Stomach (tissue), 9 donors: ENCODE results near the gene CLBA1. TPM values are rescaled to one million over a fixed set of nuclear protein-coding genes. Genes with fewer than 3 reads are reported as not detected.
"Not testable (repeated sequence)": the region's sequence is repeated elsewhere in the genome, so short reads cannot be mapped to it uniquely, and the experiment has no call there.

Experiments used
- DNase-seq, 2 donors: peaks; one replicate each; pipeline versions ENCODE4 v3.0.0 to v3.0.0-alpha.2; 2013 to 2019
- H3K27ac ChIP-seq, 5 donors: fragments of 200-600 bp in 4 of 5; sonication (generic) in 4 of 5; one replicate each; pipeline ENCODE4 v1.5.1; 2013 to 2019; ENCODE audit warnings: mild to moderate bottlenecking in 1 of 5, moderate library complexity in 1 of 5
- H3K27me3 ChIP-seq, 3 donors: fragments of 200-600 bp; sonication (generic); one replicate each; pipeline ENCODE4 v1.5.1; 2017 to 2019; ENCODE audit warnings: mixed run types in 1 of 3
- H3K36me3 ChIP-seq, 4 donors: fragments of 200-600 bp; sonication (generic); 1 replicate in 3 of 4; 2 replicates in 1 of 4; pipeline ENCODE4 v1.5.1; 2016 to 2019
- H3K4me1 ChIP-seq, 4 donors: fragments of 200-600 bp; sonication (generic); one replicate each; pipeline ENCODE4 v1.5.1; 2016 to 2019
- H3K4me3 ChIP-seq, 4 donors: fragments of 200-600 bp; sonication (generic) in 3 of 4; one replicate each; pipeline ENCODE4 v1.5.1; 2016 to 2019; ENCODE audit warnings: mild to moderate bottlenecking in 1 of 4
- H3K9me3 ChIP-seq, 4 donors: fragments of 200-600 bp; sonication (generic); one replicate each; pipeline ENCODE4 v1.5.1; 2016 to 2019
- CTCF ChIP-seq, 7 experiments: fragments of 450-650 bp in 4 of 7; fragments of 200-600 bp in 3 of 7; sonication (generic) in 3 of 7; IDR thresholded peaks; one replicate each; pipeline ENCODE4 v1.5.1; 2016 to 2019; ENCODE audit warnings: antibody characterized with exemption in 7 of 7, control low read depth in 2 of 7, mild to moderate bottlenecking in 1 of 7
- EP300 ChIP-seq: sonication (generic); formaldehyde crosslinking; IDR thresholded peaks from one replicate; pipeline ENCODE4 v1.6.1; 2017; ENCODE audit warnings: antibody characterized with exemption
- POLR2A ChIP-seq, 4 donors: fragments of 450-650 bp; IDR thresholded peaks; one replicate each; pipeline ENCODE4 v1.6.1; 2016; ENCODE audit warnings: antibody characterized with exemption in 4 of 4, control low read depth in 2 of 4, mild to moderate bottlenecking in 1 of 4, moderate library complexity in 1 of 4
- POLR2AphosphoS5 ChIP-seq, 3 donors: sonication (generic); formaldehyde crosslinking; IDR thresholded peaks; one replicate each; pipeline ENCODE4 v1.6.1; 2016; ENCODE audit warnings: antibody characterized with exemption in 3 of 3
- WGBS, 5 donors: extraction: QIAGEN DNeasy Blood & Tissue Kit in 3 of 5; methylation state at CpG; one replicate each; pipeline versions ENCODE4 v1.1.5 to v1.1.7; 2013 to 2018; 5-methylcytosine and 5-hydroxymethylcytosine counted together
- intact Hi-C: fragments of 100-400 bp; cut with DNase I; formaldehyde crosslinking; loops from one replicate; pipeline ENCODE4 v1.15.1; 2023; ENCODE audit warnings: low total_unique reads
- polyA plus RNA-seq, 3 donors: library from polyadenylated mRNA; stranded (reverse); fragments of 200-250 nt; gene quantifications; one replicate each; pipeline ENCODE4 v1.2.3, GENCODE V29; 2013
- total RNA-seq, 5 donors: library from RNA; depleted of rRNA; stranded (reverse); fragments of >200 nt; gene quantifications; one replicate each; pipeline versions ENCODE4 v1.1.0 to v1.2.3, GENCODE V29; 2014 to 2016
- donor health status: healthy with polysubstance abuse.
- donor health status: Bipolar disorder and iron deficiency.
- donor health status: healthy.

Gene CLBA1
- total and polyA plus RNA-seq, 8 donors = 3.5 to 13.9 (median 5.8) TPM; not detected in 1

GRCh38 chr14:104940526-104941150 is 45.0 kb upstream of the CLBA1 start:
- Histone ChIP-seq H3K27ac (no peak overlapping the region), H3K4me1 (no peaks in the 10 kb centered on the region), H3K4me3 (no peak overlapping the region), H3K27me3 (no peaks in the 10 kb centered on the region), H3K36me3 (peaks cover 0 to 39% (median 20%) of the 10 kb centered on the region in 4 donors), H3K9me3 (no peaks in the 10 kb centered on the region)
- DNase-seq = peak in 1 of 2 donors; percentile 40
- no peak for TF ChIP-seq POLR2A (IDR thresholded peaks at IDR 0.05)
- TF ChIP-seq EP300 = no peak
- no peak for TF ChIP-seq CTCF (IDR thresholded peaks at IDR 0.05)
- TF ChIP-seq POLR2AphosphoS5 (IDR thresholded peaks at IDR 0.05) = no peak
- intact Hi-C loops = no loop called here
- 74 to 81% (median 76%) methylated on average over 3 of the region's 3 CpGs for WGBS, 5 donors

- intact Hi-C loops = no loop called here
- no peaks in the 10 kb centered on the region for H3K27me3 ChIP-seq
- no peaks in the 10 kb centered on the region for H3K9me3 ChIP-seq
- H3K36me3 ChIP-seq = peaks cover 0 to 39% (median 20%) of the 10 kb centered on the region in 4 donors
- no peak for DNase-seq
- TF ChIP-seq POLR2AphosphoS5 (IDR thresholded peaks at IDR 0.05) (no peak), POLR2A (IDR thresholded peaks at IDR 0.05) (no peak), CTCF (IDR thresholded peaks at IDR 0.05) (no peak), EP300 (no peak)
- H3K4me1 ChIP-seq = no peaks in the 10 kb centered on the region
- no peak overlapping the region for H3K27ac ChIP-seq
- 88 to 97% (median 92%) methylated on average over 22 to 26 of the region's 26 CpGs for WGBS, 5 donors
- H3K4me3 ChIP-seq = no peak overlapping the region
Measured at GRCh38 chr14:104941508-104942365, 43.9 kb upstream of the CLBA1 start.

DNA sequence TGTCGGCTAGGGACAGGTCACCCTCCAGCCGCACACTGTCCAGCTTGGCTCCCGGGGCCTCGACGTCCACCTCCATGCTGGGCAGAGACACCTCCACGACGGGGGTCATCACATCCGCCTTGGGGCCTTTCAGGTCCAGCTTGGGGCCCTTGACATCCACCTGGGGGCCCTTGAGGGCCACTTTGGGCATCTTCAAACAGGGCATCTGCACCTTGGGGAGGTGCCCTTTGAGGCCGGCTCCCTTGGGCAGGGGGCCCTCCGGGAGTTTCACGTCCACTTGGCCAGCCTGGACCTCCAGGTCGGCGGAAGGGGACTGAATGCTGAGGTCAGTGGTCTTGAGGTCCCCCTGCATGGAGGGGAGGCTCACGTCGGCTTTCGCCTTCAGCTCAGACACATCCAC is 43.0 kb upstream of the CLBA1 start:
- Histone ChIP-seq H3K4me3 (no peak overlapping the region), H3K4me1 (no peaks in the 10 kb centered on the region), H3K27ac (no peak overlapping the region), H3K9me3 (no peaks in the 10 kb centered on the region), H3K36me3 (peaks cover 0 to 39% (median 20%) of the 10 kb centered on the region in 4 donors), H3K27me3 (no peaks in the 10 kb centered on the region)
- no peak for DNase-seq
- intact Hi-C loops = no loop called here
- no peak for TF ChIP-seq CTCF (IDR thresholded peaks at IDR 0.05)
- TF ChIP-seq POLR2A (IDR thresholded peaks at IDR 0.05) = no peak
- TF ChIP-seq EP300 = no peak
- no peak for TF ChIP-seq POLR2AphosphoS5 (IDR thresholded peaks at IDR 0.05)
- WGBS, 5 donors = 85 to 96% (median 94%) methylated on average over 14 to 16 of the region's 16 CpGs

DNA sequence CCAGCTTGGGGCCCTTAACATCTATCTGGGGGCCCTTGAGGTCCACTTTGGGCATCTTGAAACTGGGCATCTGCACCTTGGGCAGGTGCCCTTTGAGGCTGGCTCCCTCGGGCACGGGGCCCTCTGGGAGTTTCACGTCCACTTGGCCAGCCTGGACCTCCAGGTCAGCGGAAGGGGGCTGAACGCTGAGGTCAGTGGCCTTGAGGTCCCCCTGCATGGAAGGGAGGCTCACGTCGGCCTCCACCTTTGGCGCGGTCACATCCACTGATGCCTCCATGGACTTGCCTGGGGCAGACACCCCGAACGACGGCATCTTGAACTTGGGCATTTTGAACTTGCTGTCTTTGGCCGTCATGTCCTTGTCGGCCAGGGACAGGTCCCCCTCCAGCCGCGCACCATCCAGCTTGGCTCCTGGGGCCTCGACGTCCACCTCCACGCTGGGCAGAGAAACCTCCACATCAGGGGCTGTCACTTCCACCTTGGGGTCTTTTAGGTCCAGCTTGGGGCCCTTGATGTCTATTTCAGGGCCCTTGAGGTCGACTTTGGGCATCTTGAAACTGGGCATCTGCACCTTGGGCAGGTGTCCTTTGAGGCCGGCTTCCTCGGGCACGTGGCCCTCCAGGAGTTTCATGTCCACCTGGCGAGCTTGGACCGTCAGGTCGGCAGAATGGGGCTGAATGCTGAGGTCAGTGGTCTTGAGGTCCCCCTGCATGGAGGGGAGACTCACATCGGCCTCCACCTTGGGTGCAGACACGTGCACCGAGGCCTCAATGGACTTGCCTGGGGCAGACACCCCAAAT is 42.2 kb upstream of the CLBA1 start:
- H3K9me3 ChIP-seq, DNase-seq, H3K27ac ChIP-seq, H3K4me1 ChIP-seq, intact Hi-C loops, H3K27me3 ChIP-seq, H3K4me3 ChIP-seq: not testable (repeated sequence)
- peaks cover 0 to 39% (median 20%) of the 10 kb centered on the region in 4 donors for H3K36me3 ChIP-seq
- 87 to 92% (median 89%) methylated on average over 17 to 29 of the region's 29 CpGs for whole genome bisulfite sequencing, 5 donors

- H3K4me1 ChIP-seq, intact Hi-C loops, H3K27ac ChIP-seq, H3K27me3 ChIP-seq, H3K9me3 ChIP-seq, H3K4me3 ChIP-seq, DNase-seq: not testable (repeated sequence)
- WGBS, 5 donors = 66 to 94% (median 92%) methylated on average over 4 to 6 of the region's 6 CpGs
- H3K36me3 ChIP-seq = peaks cover 0 to 37% (median 20%) of the 10 kb centered on the region in 4 donors
Measured at GRCh38 chr14:104944016-104944308, 41.6 kb upstream of the CLBA1 start.

DNA sequence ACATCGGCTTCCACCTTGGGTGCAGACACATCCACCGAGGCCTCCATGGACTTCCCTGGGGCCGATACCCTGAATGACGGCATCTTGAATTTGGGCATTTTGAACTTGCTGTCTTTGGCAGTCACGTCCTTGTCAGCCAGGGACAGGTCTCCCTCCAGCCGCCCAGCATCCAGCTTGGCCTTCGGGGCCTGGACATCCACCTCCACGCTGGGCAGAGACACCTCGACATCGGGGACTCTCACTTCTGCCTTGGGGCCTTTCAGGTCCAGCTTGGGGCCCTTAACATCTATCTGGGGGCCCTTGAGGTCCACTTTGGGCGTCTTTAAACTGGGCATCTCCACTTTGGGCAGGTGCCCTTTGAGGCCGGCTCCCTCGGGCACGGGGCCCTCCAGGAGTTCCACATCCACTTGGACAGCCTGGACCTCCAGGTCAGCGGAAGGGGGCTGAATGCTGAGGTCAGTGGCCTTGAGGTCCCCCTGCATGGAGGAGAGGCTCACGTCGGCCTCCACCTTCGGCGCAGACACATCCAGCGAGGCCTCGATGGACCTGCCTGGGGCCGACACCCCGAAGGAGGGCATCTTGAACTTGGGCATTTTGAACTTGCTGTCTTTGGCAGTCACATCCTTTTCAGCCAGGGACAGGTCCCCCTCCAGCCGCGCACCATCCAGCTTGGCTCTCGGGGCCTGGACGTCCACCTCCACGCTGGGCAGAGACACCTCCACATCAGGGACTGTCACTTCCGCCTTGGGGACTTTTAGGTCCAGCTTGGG is 41.0 kb upstream of the CLBA1 start:
- H3K27ac ChIP-seq, H3K9me3 ChIP-seq, H3K4me3 ChIP-seq, intact Hi-C loops, H3K4me1 ChIP-seq, H3K27me3 ChIP-seq, DNase-seq: not testable (repeated sequence)
- WGBS, 5 donors = 89 to 93% (median 91%) methylated on average over 16 to 29 of the region's 29 CpGs
- peaks cover 0 to 36% (median 17%) of the 10 kb centered on the region in 4 donors for H3K36me3 ChIP-seq

GRCh38 chr14:104945266-104945665 is 40.3 kb upstream of the CLBA1 start:
- intact Hi-C loops, H3K27me3 ChIP-seq, H3K4me3 ChIP-seq, H3K9me3 ChIP-seq, DNase-seq, H3K4me1 ChIP-seq, H3K27ac ChIP-seq: not testable (repeated sequence)
- 86 to 94% (median 89%) methylated on average over 16 to 20 of the region's 20 CpGs for WGBS, 5 donors
- H3K36me3 ChIP-seq = peaks cover 0 to 36% (median 13%) of the 10 kb centered on the region in 4 donors
